K562 (cell line): ENCODE results near the gene ELOVL5.

ENCODE experiments used
- PML ChIP-seq: IDR thresholded peaks from 2 replicates; pipeline ENCODE4 v1.6.1; 2012; ENCODE audit warnings: low read length, inconsistent platforms
- POLR2AphosphoS5 ChIP-seq: IDR thresholded peaks from 2 replicates; pipeline ENCODE4 v1.6.1; 2011; ENCODE audit warnings: mild to moderate bottlenecking, low read depth, low read length, moderate library complexity; ENCODE audit not compliant: control insufficient read depth, insufficient read depth
- SPI1 ChIP-seq: IDR thresholded peaks from 2 replicates; pipeline ENCODE4 v1.6.1; 2011; ENCODE audit warnings: low read depth, low read length, control low read depth, borderline replicate concordance
- XRCC4 ChIP-seq: IDR thresholded peaks from one replicate; pipeline ENCODE4 v1.6.1; 2011; ENCODE audit not compliant: insufficient read depth, insufficient read length; ENCODE audit errors: extremely low read depth
- ZNF695 ChIP-seq: fragments of 450-650 bp; formaldehyde crosslinking; IDR thresholded peaks from 2 replicates; pipeline ENCODE4 v1.4.0; 2020; ENCODE audit warnings: mild to moderate bottlenecking, moderate library complexity

- TF ChIP-seq POLR2AphosphoS5 (no peak), PML (no peak), SPI1 (no peak), XRCC4 (no peak), ZNF695 (CRISPR knock-in tag) (no peak)
These were observed 23.0 kb downstream of the ELOVL5 start for GRCh38 chr6:53325785-53326184.
